WTC11 (cell line): ENCODE measurements around the gene SLC7A7. TPM values are rescaled to one million over a fixed set of nuclear protein-coding genes. Genes with fewer than 3 reads are reported as not detected.

Experiments
- ATF1 ChIP-seq: sonication (generic); formaldehyde crosslinking; IDR thresholded peaks from 2 replicates; pipeline ENCODE4 v1.8.1; 2023; ENCODE audit warnings: mild to moderate bottlenecking, moderate library complexity, missing genetic modification reagents
- JAZF1 ChIP-seq: fragments of 250-450 bp; sonication (Bioruptor Pico); IDR thresholded peaks from 2 replicates; pipeline ENCODE4 v1.9.0; 2021; ENCODE audit warnings: moderate library complexity, mild to moderate bottlenecking, inconsistent platforms
- NR1H2 ChIP-seq: sonication (generic); formaldehyde crosslinking; IDR thresholded peaks from 2 replicates; pipeline ENCODE4 v1.9.0; 2021; ENCODE audit warnings: mild to moderate bottlenecking, moderate library complexity, missing genetic modification reagents
- NR3C1 ChIP-seq: sonication (generic); formaldehyde crosslinking; conservative IDR thresholded peaks from 2 replicates; pipeline ENCODE4 v1.8.1; 2023; ENCODE audit warnings: low read depth, mild to moderate bottlenecking, missing genetic modification reagents
- RORB ChIP-seq: fragments of 250-450 bp; sonication (Bioruptor Pico); IDR thresholded peaks from 2 replicates; pipeline ENCODE4 v1.9.0; 2021; ENCODE audit warnings: mild to moderate bottlenecking
- ZNF232 ChIP-seq: sonication (generic); formaldehyde crosslinking; IDR thresholded peaks from 2 replicates; pipeline ENCODE4 v1.8.0; 2022; ENCODE audit warnings: mild to moderate bottlenecking, missing genetic modification reagents
- ZNF396 ChIP-seq: fragments of 250-450 bp; sonication (Bioruptor Pico); IDR thresholded peaks from 2 replicates; pipeline ENCODE4 v1.8.0; 2021; ENCODE audit warnings: mild to moderate bottlenecking, moderate library complexity, borderline replicate concordance
- ZNF416 ChIP-seq: fragments of 250-450 bp; sonication (Bioruptor Pico); IDR thresholded peaks from 2 replicates; pipeline ENCODE4 v1.9.0; 2021; ENCODE audit warnings: mild to moderate bottlenecking, inconsistent platforms
- ZNF423 ChIP-seq: fragments of 250-450 bp; sonication (Bioruptor Pico); IDR thresholded peaks from 2 replicates; pipeline ENCODE4 v2.1.2; 2022; ENCODE audit warnings: mild to moderate bottlenecking, moderate library complexity
- total RNA-seq: library from RNA; stranded (reverse); gene quantifications from 3 replicates; pipeline ENCODE4 v1.2.3, GENCODE V29; 2021
- TF ChIP-seq, protein P1 (sequence below): sonication (generic); formaldehyde crosslinking; IDR thresholded peaks from 2 replicates; pipeline ENCODE4 v1.8.1; 2023; ENCODE audit warnings: mild to moderate bottlenecking, missing genetic modification reagents
- TF ChIP-seq, protein P2 (sequence below): fragments of 250-450 bp; sonication (Bioruptor Pico); conservative IDR thresholded peaks from 2 replicates; pipeline ENCODE4 v1.9.0; 2021; ENCODE audit warnings: mild to moderate bottlenecking
- TF ChIP-seq, protein P3 (sequence below): fragments of 200-600 bp; IDR thresholded peaks from 2 replicates; pipeline ENCODE4 v1.8.0; 2022; ENCODE audit warnings: antibody characterized with exemption
- TF ChIP-seq, protein P4 (sequence below): sonication (generic); formaldehyde crosslinking; IDR thresholded peaks from 2 replicates; pipeline ENCODE4 v1.8.1; 2022; ENCODE audit warnings: mild to moderate bottlenecking, missing genetic modification reagents, moderate library complexity, borderline replicate concordance
- TF ChIP-seq, protein P5 (sequence below): sonication (generic); formaldehyde crosslinking; IDR thresholded peaks from 2 replicates; pipeline ENCODE4 v1.8.1; 2023; ENCODE audit warnings: mild to moderate bottlenecking, missing genetic modification reagents, moderate library complexity
- TF ChIP-seq, protein P6 (sequence below): sonication (generic); formaldehyde crosslinking; IDR thresholded peaks from 2 replicates; pipeline ENCODE4 v1.8.1; 2022; ENCODE audit warnings: missing genetic modification reagents, borderline replicate concordance
- TF ChIP-seq, protein P7 (sequence below): sonication (generic); formaldehyde crosslinking; IDR thresholded peaks from 2 replicates; pipeline ENCODE4 v1.8.0; 2022; ENCODE audit warnings: mild to moderate bottlenecking, missing genetic modification reagents
- TF ChIP-seq, protein P8 (sequence below): sonication (generic); formaldehyde crosslinking; IDR thresholded peaks from 2 replicates; pipeline ENCODE4 v1.8.0; 2022; ENCODE audit warnings: mild to moderate bottlenecking, missing genetic modification reagents
- TF ChIP-seq, protein P9 (sequence below): sonication (generic); formaldehyde crosslinking; IDR thresholded peaks from 2 replicates; pipeline ENCODE4 v1.8.0; 2022; ENCODE audit warnings: missing genetic modification reagents
- TF ChIP-seq, protein P10 (sequence below): sonication (generic); formaldehyde crosslinking; IDR thresholded peaks from 2 replicates; pipeline ENCODE4 v1.8.1; 2022; ENCODE audit warnings: low read depth, mild to moderate bottlenecking, moderate library complexity, missing genetic modification reagents, borderline replicate concordance

Gene SLC7A7
- total RNA-seq, 1 experiment from 2014 or later: 4.3 TPM

DNA sequence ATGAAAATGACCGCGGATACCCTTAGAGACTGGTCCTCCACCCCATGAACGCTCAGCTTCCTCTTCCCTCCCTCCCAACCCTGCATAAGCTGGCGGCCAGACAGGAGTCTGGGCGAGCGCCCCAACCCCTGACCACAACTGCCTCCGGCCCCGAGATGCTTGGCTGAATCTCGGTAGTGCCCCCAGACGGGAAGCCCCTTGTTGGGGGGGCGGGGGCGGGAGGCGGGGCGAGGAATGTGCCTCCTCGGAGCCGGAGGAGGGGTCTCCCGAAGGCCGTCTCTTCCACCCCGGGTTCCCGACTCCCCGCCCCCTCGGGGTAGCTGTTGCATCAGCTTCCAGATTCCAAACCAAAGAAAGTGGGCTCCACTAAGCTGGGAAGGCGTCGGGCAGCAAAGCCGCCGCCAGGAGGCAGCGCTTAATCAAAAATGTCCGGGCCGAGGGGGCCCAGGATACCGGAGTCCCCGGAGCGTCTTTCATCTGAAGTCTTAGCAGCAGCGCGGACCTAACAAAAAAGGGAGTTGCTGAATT is 7.4 kb upstream of the SLC7A7 start (continued):
- TF ChIP-seq ZNF232 (CRISPR knock-in tag): no peak
- TF ChIP-seq, protein P1, sequence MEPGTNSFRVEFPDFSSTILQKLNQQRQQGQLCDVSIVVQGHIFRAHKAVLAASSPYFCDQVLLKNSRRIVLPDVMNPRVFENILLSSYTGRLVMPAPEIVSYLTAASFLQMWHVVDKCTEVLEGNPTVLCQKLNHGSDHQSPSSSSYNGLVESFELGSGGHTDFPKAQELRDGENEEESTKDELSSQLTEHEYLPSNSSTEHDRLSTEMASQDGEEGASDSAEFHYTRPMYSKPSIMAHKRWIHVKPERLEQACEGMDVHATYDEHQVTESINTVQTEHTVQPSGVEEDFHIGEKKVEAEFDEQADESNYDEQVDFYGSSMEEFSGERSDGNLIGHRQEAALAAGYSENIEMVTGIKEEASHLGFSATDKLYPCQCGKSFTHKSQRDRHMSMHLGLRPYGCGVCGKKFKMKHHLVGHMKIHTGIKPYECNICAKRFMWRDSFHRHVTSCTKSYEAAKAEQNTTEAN (CRISPR knock-in tag): no peak
- TF ChIP-seq, protein P2, sequence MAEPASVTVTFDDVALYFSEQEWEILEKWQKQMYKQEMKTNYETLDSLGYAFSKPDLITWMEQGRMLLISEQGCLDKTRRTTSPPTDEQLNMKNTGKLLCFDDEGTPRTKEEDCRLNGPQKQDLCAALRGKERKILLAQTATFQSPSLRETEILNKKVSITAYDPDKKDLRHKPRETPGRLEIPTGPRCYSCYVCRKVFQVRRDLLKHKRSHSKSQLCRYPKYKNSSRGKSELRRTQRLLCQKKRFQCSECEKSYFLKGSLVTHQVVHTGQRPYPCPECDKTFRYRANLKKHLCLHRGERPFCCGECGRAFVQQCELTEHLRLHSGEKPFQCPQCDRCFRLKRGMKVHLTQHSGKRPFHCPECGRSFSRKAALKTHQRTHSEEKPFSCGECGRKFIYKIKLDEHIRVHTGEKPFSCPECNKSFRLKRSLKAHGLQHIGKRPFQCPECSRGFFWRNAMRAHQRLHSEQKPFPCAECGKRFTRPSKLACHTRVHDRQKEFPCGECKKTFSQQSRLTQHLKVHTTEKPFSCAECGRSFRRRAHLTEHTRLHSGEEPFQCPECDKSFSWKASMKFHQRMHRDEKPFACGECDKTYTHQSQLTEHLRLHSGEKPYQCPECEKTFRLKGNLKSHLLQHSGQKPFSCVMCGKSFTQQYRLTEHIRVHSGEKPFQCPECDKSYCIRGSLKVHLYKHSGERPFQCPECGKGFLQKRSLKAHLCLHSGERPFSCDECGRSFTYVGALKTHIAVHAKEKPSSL (CRISPR knock-in tag): no peak
- TF ChIP-seq, protein P3, sequence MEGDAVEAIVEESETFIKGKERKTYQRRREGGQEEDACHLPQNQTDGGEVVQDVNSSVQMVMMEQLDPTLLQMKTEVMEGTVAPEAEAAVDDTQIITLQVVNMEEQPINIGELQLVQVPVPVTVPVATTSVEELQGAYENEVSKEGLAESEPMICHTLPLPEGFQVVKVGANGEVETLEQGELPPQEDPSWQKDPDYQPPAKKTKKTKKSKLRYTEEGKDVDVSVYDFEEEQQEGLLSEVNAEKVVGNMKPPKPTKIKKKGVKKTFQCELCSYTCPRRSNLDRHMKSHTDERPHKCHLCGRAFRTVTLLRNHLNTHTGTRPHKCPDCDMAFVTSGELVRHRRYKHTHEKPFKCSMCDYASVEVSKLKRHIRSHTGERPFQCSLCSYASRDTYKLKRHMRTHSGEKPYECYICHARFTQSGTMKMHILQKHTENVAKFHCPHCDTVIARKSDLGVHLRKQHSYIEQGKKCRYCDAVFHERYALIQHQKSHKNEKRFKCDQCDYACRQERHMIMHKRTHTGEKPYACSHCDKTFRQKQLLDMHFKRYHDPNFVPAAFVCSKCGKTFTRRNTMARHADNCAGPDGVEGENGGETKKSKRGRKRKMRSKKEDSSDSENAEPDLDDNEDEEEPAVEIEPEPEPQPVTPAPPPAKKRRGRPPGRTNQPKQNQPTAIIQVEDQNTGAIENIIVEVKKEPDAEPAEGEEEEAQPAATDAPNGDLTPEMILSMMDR: peak; percentile 67
- TF ChIP-seq ZNF416: no peak
- no peak for TF ChIP-seq NR1H2 (CRISPR knock-in tag)
- TF ChIP-seq, protein P4, sequence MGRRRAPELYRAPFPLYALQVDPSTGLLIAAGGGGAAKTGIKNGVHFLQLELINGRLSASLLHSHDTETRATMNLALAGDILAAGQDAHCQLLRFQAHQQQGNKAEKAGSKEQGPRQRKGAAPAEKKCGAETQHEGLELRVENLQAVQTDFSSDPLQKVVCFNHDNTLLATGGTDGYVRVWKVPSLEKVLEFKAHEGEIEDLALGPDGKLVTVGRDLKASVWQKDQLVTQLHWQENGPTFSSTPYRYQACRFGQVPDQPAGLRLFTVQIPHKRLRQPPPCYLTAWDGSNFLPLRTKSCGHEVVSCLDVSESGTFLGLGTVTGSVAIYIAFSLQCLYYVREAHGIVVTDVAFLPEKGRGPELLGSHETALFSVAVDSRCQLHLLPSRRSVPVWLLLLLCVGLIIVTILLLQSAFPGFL (CRISPR knock-in tag): no peak
- TF ChIP-seq ZNF423: peak; percentile 75; the same call in 1 of the 2 replicates
- TF ChIP-seq, protein P5, sequence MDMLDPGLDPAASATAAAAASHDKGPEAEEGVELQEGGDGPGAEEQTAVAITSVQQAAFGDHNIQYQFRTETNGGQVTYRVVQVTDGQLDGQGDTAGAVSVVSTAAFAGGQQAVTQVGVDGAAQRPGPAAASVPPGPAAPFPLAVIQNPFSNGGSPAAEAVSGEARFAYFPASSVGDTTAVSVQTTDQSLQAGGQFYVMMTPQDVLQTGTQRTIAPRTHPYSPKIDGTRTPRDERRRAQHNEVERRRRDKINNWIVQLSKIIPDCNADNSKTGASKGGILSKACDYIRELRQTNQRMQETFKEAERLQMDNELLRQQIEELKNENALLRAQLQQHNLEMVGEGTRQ: no peak
- TF ChIP-seq RORB (CRISPR knock-in tag): no peak
- TF ChIP-seq NR3C1 (CRISPR knock-in tag): no peak
- TF ChIP-seq, protein P6, sequence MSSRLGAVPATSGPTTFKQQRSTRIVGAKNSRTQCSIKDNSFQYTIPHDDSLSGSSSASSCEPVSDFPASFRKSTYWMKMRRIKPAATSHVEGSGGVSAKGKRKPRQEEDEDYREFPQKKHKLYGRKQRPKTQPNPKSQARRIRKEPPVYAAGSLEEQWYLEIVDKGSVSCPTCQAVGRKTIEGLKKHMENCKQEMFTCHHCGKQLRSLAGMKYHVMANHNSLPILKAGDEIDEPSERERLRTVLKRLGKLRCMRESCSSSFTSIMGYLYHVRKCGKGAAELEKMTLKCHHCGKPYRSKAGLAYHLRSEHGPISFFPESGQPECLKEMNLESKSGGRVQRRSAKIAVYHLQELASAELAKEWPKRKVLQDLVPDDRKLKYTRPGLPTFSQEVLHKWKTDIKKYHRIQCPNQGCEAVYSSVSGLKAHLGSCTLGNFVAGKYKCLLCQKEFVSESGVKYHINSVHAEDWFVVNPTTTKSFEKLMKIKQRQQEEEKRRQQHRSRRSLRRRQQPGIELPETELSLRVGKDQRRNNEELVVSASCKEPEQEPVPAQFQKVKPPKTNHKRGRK (CRISPR knock-in tag): no peak
- TF ChIP-seq JAZF1 (CRISPR knock-in tag): no peak
- TF ChIP-seq, protein P7, sequence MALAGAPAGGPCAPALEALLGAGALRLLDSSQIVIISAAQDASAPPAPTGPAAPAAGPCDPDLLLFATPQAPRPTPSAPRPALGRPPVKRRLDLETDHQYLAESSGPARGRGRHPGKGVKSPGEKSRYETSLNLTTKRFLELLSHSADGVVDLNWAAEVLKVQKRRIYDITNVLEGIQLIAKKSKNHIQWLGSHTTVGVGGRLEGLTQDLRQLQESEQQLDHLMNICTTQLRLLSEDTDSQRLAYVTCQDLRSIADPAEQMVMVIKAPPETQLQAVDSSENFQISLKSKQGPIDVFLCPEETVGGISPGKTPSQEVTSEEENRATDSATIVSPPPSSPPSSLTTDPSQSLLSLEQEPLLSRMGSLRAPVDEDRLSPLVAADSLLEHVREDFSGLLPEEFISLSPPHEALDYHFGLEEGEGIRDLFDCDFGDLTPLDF: no peak
- TF ChIP-seq, protein P8, sequence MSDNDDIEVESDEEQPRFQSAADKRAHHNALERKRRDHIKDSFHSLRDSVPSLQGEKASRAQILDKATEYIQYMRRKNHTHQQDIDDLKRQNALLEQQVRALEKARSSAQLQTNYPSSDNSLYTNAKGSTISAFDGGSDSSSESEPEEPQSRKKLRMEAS (CRISPR knock-in tag): no peak
- no peak for TF ChIP-seq ZNF396
- no peak for TF ChIP-seq ATF1 (CRISPR knock-in tag)
- TF ChIP-seq, protein P9, sequence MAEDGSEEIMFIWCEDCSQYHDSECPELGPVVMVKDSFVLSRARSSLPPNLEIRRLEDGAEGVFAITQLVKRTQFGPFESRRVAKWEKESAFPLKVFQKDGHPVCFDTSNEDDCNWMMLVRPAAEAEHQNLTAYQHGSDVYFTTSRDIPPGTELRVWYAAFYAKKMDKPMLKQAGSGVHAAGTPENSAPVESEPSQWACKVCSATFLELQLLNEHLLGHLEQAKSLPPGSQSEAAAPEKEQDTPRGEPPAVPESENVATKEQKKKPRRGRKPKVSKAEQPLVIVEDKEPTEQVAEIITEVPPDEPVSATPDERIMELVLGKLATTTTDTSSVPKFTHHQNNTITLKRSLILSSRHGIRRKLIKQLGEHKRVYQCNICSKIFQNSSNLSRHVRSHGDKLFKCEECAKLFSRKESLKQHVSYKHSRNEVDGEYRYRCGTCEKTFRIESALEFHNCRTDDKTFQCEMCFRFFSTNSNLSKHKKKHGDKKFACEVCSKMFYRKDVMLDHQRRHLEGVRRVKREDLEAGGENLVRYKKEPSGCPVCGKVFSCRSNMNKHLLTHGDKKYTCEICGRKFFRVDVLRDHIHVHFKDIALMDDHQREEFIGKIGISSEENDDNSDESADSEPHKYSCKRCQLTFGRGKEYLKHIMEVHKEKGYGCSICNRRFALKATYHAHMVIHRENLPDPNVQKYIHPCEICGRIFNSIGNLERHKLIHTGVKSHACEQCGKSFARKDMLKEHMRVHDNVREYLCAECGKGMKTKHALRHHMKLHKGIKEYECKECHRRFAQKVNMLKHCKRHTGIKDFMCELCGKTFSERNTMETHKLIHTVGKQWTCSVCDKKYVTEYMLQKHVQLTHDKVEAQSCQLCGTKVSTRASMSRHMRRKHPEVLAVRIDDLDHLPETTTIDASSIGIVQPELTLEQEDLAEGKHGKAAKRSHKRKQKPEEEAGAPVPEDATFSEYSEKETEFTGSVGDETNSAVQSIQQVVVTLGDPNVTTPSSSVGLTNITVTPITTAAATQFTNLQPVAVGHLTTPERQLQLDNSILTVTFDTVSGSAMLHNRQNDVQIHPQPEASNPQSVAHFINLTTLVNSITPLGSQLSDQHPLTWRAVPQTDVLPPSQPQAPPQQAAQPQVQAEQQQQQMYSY (CRISPR knock-in tag): no peak
- TF ChIP-seq, protein P10, sequence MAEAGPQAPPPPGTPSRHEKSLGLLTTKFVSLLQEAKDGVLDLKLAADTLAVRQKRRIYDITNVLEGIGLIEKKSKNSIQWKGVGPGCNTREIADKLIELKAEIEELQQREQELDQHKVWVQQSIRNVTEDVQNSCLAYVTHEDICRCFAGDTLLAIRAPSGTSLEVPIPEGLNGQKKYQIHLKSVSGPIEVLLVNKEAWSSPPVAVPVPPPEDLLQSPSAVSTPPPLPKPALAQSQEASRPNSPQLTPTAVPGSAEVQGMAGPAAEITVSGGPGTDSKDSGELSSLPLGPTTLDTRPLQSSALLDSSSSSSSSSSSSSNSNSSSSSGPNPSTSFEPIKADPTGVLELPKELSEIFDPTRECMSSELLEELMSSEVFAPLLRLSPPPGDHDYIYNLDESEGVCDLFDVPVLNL (CRISPR knock-in tag): no peak
